Skeletal muscle tissue (tissue), 4 donors: Measurements from ENCODE around the gene GPX5. TPM values are rescaled to one million over a fixed set of nuclear protein-coding genes. Genes with fewer than 3 reads are reported as not detected.

Experiments
- H3K27ac ChIP-seq: one replicate; pipeline ENCODE4 v1.7.0; 2013; ENCODE audit warnings: mild to moderate bottlenecking, low read depth, low read length, inconsistent platforms
- H3K27me3 ChIP-seq, 3 donors: one replicate each; pipeline ENCODE4 v1.7.0; 2013; ENCODE audit warnings: low read length in 3 of 3; ENCODE audit not compliant: control insufficient read depth in 3 of 3, insufficient read depth in 3 of 3
- H3K36me3 ChIP-seq, 3 donors: one replicate each; pipeline ENCODE4 v1.7.0; 2013; ENCODE audit warnings: low read length in 3 of 3; ENCODE audit not compliant: control insufficient read depth in 3 of 3, insufficient read depth in 3 of 3
- H3K4me1 ChIP-seq, 3 donors: one replicate each; pipeline ENCODE4 v1.7.0; 2013; ENCODE audit warnings: low read length in 3 of 3, mild to moderate bottlenecking in 3 of 3; ENCODE audit not compliant: control insufficient read depth in 3 of 3, insufficient read depth in 3 of 3
- H3K4me3 ChIP-seq, 3 donors: one replicate each; pipeline ENCODE4 v1.7.0; 2013; ENCODE audit warnings: low read length in 3 of 3
- H3K9ac ChIP-seq, 3 donors: one replicate each; pipeline ENCODE4 v1.7.0; 2013; ENCODE audit warnings: low read length in 3 of 3, mild to moderate bottlenecking in 3 of 3, moderate library complexity in 2 of 3, low read depth in 1 of 3
- H3K9me3 ChIP-seq, 3 donors: one replicate each; pipeline ENCODE4 v1.7.0; 2013; ENCODE audit warnings: low read length in 3 of 3; ENCODE audit not compliant: control insufficient read depth in 3 of 3
- total RNA-seq: library from RNA; depleted of rRNA; stranded (reverse); fragments of >200 nt; gene quantifications from one replicate; pipeline ENCODE4 v1.2.3, GENCODE V29; 2014
- donor health status: Osteomylitis.

GPX5 gene
- total RNA-seq, 1 donor from 2014 or later: not detected

DNA sequence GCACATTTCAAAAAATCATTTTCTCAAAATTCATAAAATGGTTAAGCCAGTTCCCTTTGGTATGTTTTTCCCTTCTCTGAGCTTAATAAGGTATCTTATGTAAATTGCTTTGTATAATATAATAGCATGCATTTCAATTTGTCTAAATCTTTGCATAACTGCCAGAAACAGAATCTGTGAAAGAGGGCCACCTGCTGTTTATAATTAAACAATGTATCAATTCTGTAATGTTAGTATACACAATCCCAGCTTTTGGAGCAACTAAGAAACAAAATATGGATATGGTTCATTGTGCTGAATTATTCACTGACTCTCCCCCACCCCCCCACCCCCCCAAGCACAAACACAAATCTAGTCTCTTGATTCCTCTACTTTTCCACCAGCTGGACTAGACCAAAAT is 54.8 kb downstream of the GPX5 start:
- Histone ChIP-seq H3K9me3 (no peaks in the 10 kb centered on the region), H3K27me3 (peaks cover 0 to 7% (median 0%) of the 10 kb centered on the region in 3 donors), H3K27ac (no peak overlapping the region), H3K4me1 (no peaks in the 10 kb centered on the region), H3K4me3 (no peak overlapping the region), H3K9ac (no peak overlapping the region), H3K36me3 (no peaks in the 10 kb centered on the region)

DNA sequence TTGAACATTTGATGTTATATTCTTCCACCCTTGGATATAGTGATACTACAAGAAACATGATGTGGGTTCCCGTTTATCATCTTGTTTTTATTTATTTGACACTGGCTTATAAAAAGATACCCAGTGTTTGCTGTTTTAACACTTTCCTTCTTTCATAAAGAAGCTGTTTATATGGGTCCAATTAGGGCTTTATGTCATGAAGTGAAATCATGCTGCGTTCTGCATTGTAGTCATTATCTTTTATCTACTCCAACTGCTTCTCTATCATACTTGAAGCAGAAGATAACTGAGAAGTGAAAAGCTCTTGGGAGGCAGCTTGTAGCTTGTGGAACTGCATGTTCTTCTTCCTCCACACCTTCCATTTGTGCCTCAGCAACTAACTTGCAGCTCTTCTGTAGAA is 57.8 kb downstream of the GPX5 start:
- Histone ChIP-seq H3K36me3 (no peaks in the 10 kb centered on the region), H3K4me3 (no peak overlapping the region), H3K9ac (no peak overlapping the region), H3K27me3 (peaks cover 18 to 30% (median 19%) of the 10 kb centered on the region in 3 donors), H3K9me3 (no peaks in the 10 kb centered on the region), H3K4me1 (peaks cover 4 to 9% (median 8%) of the 10 kb centered on the region in 3 donors), H3K27ac (no peak overlapping the region)

Other genes with a start within 250 kb of the GPX5 start
- 4.2 TPM for gene PGBD1, start 244.3 kb upstream of the GPX5 start, total RNA-seq
- 12.5 TPM for gene ZSCAN31, start 189.7 kb upstream of the GPX5 start, total RNA-seq
- 6.3 TPM for gene ZKSCAN3, start 175.9 kb upstream of the GPX5 start, total RNA-seq
- 5.7 TPM for gene ZSCAN12, start 126.1 kb upstream of the GPX5 start, total RNA-seq
- 4.7 TPM for gene ZSCAN23, start 82.4 kb upstream of the GPX5 start, total RNA-seq
- not detected for gene GPX6, start 10.1 kb upstream of the GPX5 start, total RNA-seq